ENCODE measurements around the gene DHRS2.
"Not testable (repeated sequence)": the region's sequence is repeated elsewhere in the genome, so short reads cannot be mapped to it uniquely, and the experiment has no call there.

DHRS2 gene

GRCh38 chr14:23650506-23650905 lies 14.3 kb downstream of the DHRS2 start:
- DNase-seq: no peak

GRCh38 chr14:23653051-23653450 lies 16.9 kb downstream of the DHRS2 start:
- DNase-seq: no peak

- no peak for DNase-seq
These were observed 18.1 kb downstream of the DHRS2 start for GRCh38 chr14:23654231-23654630.

GRCh38 chr14:23657959-23658470 lies 21.9 kb downstream of the DHRS2 start:
- no peak for DNase-seq

GRCh38 chr14:23660290-23661226 lies 24.4 kb downstream of the DHRS2 start:
- peak in 2 of 3 experiments; percentile 42 to 79 for DNase-seq

GRCh38 chr14:23661542-23661941 lies 25.4 kb downstream of the DHRS2 start:
- DNase-seq: no peak

- DNase-seq: no peak
These were observed 27.0 kb downstream of the DHRS2 start for GRCh38 chr14:23663127-23663526.

GRCh38 chr14:23663711-23664110 lies 27.5 kb downstream of the DHRS2 start:
- DNase-seq: no peak

- no peak for DNase-seq
These were observed 28.2 kb downstream of the DHRS2 start for GRCh38 chr14:23664207-23664885.

- DNase-seq: no peak
These were observed 29.3 kb downstream of the DHRS2 start for GRCh38 chr14:23665302-23666016.

GRCh38 chr14:23667134-23667533 lies 31.0 kb downstream of the DHRS2 start:
- no peak for DNase-seq

- DNase-seq: no peak
These were observed 33.3 kb downstream of the DHRS2 start for GRCh38 chr14:23669441-23669840.

- no peak for DNase-seq
These were observed 34.3 kb downstream of the DHRS2 start for GRCh38 chr14:23670481-23670880.

GRCh38 chr14:23672200-23672599 lies 36.0 kb downstream of the DHRS2 start:
- DNase-seq: no peak

- no peak for DNase-seq
These were observed 39.2 kb downstream of the DHRS2 start for GRCh38 chr14:23675337-23675736.

GRCh38 chr14:23675906-23676305 lies 39.7 kb downstream of the DHRS2 start:
- no peak for DNase-seq

- no peak for DNase-seq
These were observed 45.2 kb downstream of the DHRS2 start for GRCh38 chr14:23681337-23681736.

GRCh38 chr14:23689709-23690514 lies 53.7 kb downstream of the DHRS2 start:
- DNase-seq: not testable (repeated sequence)

GRCh38 chr14:23692416-23692815 lies 56.3 kb downstream of the DHRS2 start:
- DNase-seq: no peak

GRCh38 chr14:23693252-23693775 lies 57.1 kb downstream of the DHRS2 start:
- DNase-seq: no peak

- DNase-seq: peak in 1 of 3 experiments; percentile 47
These were observed 58.2 kb downstream of the DHRS2 start for GRCh38 chr14:23694085-23694948.

Measured in NCI-H1417 (cell line).